Tibial artery (tissue), 4 donors: Measurements from ENCODE around the gene ADARB2.

Experiments used
- DNase-seq, 2 donors: peaks; one replicate each; pipeline ENCODE4 v3.0.0-alpha.2; 2019
- H3K27ac ChIP-seq, 2 donors: fragments of 200-600 bp; sonication (generic) in 1 of 2; 1 replicate in 1 of 2; 2 replicates in 1 of 2; pipeline ENCODE4 v1.5.1; 2018 to 2019; ENCODE audit warnings: mild to moderate bottlenecking in 1 of 2
- H3K27me3 ChIP-seq, 2 donors: fragments of 200-600 bp; sonication (generic) in 1 of 2; one replicate each; pipeline versions ENCODE4 v1.5.1 to v1.6.0; 2016 to 2019
- H3K36me3 ChIP-seq, 3 donors: fragments of 200-600 bp; sonication (generic) in 2 of 3; one replicate each; pipeline ENCODE4 v1.5.1; 2016 to 2019; ENCODE audit warnings: mild to moderate bottlenecking in 2 of 3
- H3K4me1 ChIP-seq, 4 donors: fragments of 200-600 bp; sonication (generic) in 2 of 4; 1 replicate in 3 of 4; 2 replicates in 1 of 4; pipeline ENCODE4 v1.5.1; 2016 to 2019
- H3K4me3 ChIP-seq, 2 donors: fragments of 200-600 bp; sonication (generic) in 1 of 2; 1 replicate in 1 of 2; 2 replicates in 1 of 2; pipeline ENCODE4 v1.5.1; 2018 to 2019; ENCODE audit warnings: mild to moderate bottlenecking in 2 of 2
- H3K9me3 ChIP-seq, 3 donors: fragments of 200-600 bp; sonication (generic) in 1 of 3; one replicate each; pipeline ENCODE4 v1.5.1; 2016 to 2019
- CTCF ChIP-seq, 2 experiments: fragments of 200-600 bp in 1 of 2; fragments of 450-650 bp in 1 of 2; IDR thresholded peaks; one replicate each; pipeline ENCODE4 v1.5.1; 2017 to 2019; ENCODE audit warnings: antibody characterized with exemption in 2 of 2, mild to moderate bottlenecking in 1 of 2, moderate library complexity in 1 of 2
- intact Hi-C: fragments of 100-400 bp; cut with DNase I; formaldehyde crosslinking; loops from one replicate; pipeline ENCODE4 v1.15.0; 2023; ENCODE audit warnings: low total_unique reads

Gene ADARB2

GRCh38 chr10:1517684-1518083 lies 219.6 kb downstream of the ADARB2 start:
- H3K4me1 ChIP-seq, result no peaks in the 10 kb centered on the region
- no peaks in the 10 kb centered on the region for H3K9me3 ChIP-seq
- H3K36me3 ChIP-seq, result no peaks in the 10 kb centered on the region
- no peak for TF ChIP-seq CTCF (IDR thresholded peaks at IDR 0.05)
- intact Hi-C loops, result no loop called here
- H3K27me3 ChIP-seq, result peaks cover 0 to 6% of the 10 kb centered on the region in 2 donors
- H3K4me3 ChIP-seq, result no peak overlapping the region
- no peak overlapping the region for H3K27ac ChIP-seq
- no peak for DNase-seq

- no peaks in the 10 kb centered on the region for H3K4me1 ChIP-seq
- intact Hi-C loops, result no loop called here
- TF ChIP-seq CTCF (IDR thresholded peaks at IDR 0.05), result no peak
- H3K27ac ChIP-seq, result no peak overlapping the region
- no peak for DNase-seq
- H3K36me3 ChIP-seq, result no peaks in the 10 kb centered on the region
- no peaks in the 10 kb centered on the region for H3K9me3 ChIP-seq
- H3K27me3 ChIP-seq, result peaks cover 0 to 14% of the 10 kb centered on the region in 2 donors
- no peak overlapping the region for H3K4me3 ChIP-seq
Measured at GRCh38 chr10:1516492-1517165, 220.7 kb downstream of the ADARB2 start.

GRCh38 chr10:1515780-1516491 lies 221.4 kb downstream of the ADARB2 start:
- peaks cover 0 to 11% of the 10 kb centered on the region in 2 donors for H3K27me3 ChIP-seq
- intact Hi-C loops, result no loop called here
- DNase-seq, result no peak
- H3K9me3 ChIP-seq, result no peaks in the 10 kb centered on the region
- H3K27ac ChIP-seq, result no peak overlapping the region
- no peaks in the 10 kb centered on the region for H3K4me1 ChIP-seq
- no peaks in the 10 kb centered on the region for H3K36me3 ChIP-seq
- H3K4me3 ChIP-seq, result no peak overlapping the region
- TF ChIP-seq CTCF (IDR thresholded peaks at IDR 0.05), result no peak

DNA sequence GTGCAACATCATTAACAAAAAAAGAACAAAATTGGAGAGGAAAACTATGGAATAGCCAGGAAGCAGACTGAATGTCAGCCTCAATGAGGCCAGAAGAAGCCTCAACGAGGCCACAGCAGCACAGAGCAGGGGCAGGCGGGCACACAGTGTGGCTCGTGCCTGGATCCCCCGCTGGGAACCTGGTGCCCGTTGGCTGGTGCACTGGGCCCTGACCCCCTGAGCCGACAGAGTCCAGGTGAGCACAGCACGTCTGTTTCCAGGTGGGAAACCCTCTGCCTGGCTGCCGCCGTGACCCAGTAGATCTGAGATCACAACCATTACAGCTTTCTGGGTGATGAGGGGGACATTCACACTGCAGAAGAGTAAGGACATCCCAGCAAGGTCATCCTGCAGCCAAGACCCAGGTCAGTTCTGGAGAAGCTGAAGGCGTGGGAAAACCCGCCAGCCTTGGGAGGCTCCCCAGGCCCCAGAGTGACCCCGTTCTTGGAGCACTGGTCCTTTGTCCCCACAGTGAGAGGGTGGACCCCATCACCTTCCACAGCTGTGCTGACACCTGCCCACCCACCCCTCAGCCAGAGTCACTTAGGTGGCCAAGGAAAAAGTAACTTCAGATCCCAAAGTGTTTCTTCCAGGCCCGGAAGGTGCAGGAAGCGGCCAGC lies 222.1 kb downstream of the ADARB2 start:
- Histone ChIP-seq H3K4me1 (no peaks in the 10 kb centered on the region), H3K9me3 (no peaks in the 10 kb centered on the region), H3K36me3 (no peaks in the 10 kb centered on the region), H3K27me3 (peaks cover 0 to 11% of the 10 kb centered on the region in 2 donors), H3K4me3 (no peak overlapping the region), H3K27ac (no peak overlapping the region)
- no peak for DNase-seq
- no peak for TF ChIP-seq CTCF (IDR thresholded peaks at IDR 0.05)
- intact Hi-C loops, result no loop called here

- H3K36me3 ChIP-seq, result no peaks in the 10 kb centered on the region
- peaks cover 0 to 11% of the 10 kb centered on the region in 2 donors for H3K27me3 ChIP-seq
- intact Hi-C loops, result no loop called here
- no peak for TF ChIP-seq CTCF (IDR thresholded peaks at IDR 0.05)
- H3K4me3 ChIP-seq, result no peak overlapping the region
- H3K4me1 ChIP-seq, result no peaks in the 10 kb centered on the region
- H3K9me3 ChIP-seq, result no peaks in the 10 kb centered on the region
- H3K27ac ChIP-seq, result no peak overlapping the region
- DNase-seq, result no peak
Measured at GRCh38 chr10:1514681-1515080, 222.6 kb downstream of the ADARB2 start.
